H1 (cell line): Measurements from ENCODE around the gene NHLRC2. TPM values are rescaled to one million over a fixed set of nuclear protein-coding genes. Genes with fewer than 3 reads are reported as not detected.

Experiments used
- CTCF ChIA-PET: fragments of 300-600 bp; sonication (Branson Sonifier 250); formaldehyde crosslinking; loops from one replicate; lab custom pipeline; 2021; ENCODE audit not compliant: partially characterized antibody; lab: Charles Lee
- POLR2A ChIA-PET: fragments of 300-600 bp; sonication (Branson Sonifier 250); formaldehyde crosslinking; loops from one replicate; lab custom pipeline; 2021; ENCODE audit warnings: inconsistent platforms; ENCODE audit not compliant: partially characterized antibody; lab: Charles Lee
- DNase-seq, 2 experiments: peaks; one replicate each; pipeline versions ENCODE4 v3.0.0 to v3.0.0-alpha.2; 2010 to 2022; ENCODE audit warnings: low spot score in 2 of 2, low read depth in 1 of 2, mixed read lengths in 1 of 2
- FAIRE-seq: peaks from 2 replicates; lab custom pipeline; 2011; peaks lifted over from hg19 to GRCh38; lab: Jason Lieb, UNC
- H2AFZ ChIP-seq: 2 replicates; pipeline ENCODE4 v1.8.1; 2012; ENCODE audit warnings: low read length, inconsistent platforms
- H2AK5ac ChIP-seq: 2 replicates; pipeline ENCODE4 v1.6.1; 2013; ENCODE audit warnings: low read depth, low read length
- H2BK120ac ChIP-seq: replicated peaks from 2 replicates; pipeline ENCODE3; 2013; ENCODE audit warnings: low read depth, low read length, inconsistent platforms
- H2BK12ac ChIP-seq: 2 replicates; pipeline ENCODE4 v1.6.1; 2013; ENCODE audit warnings: low read depth, low read length
- H2BK15ac ChIP-seq: 2 replicates; pipeline ENCODE4 v1.6.1; 2013; ENCODE audit warnings: low read length
- H2BK20ac ChIP-seq: 2 replicates; pipeline ENCODE4 v1.6.1; 2013; ENCODE audit warnings: low read length
- H2BK5ac ChIP-seq: 2 replicates; pipeline ENCODE4 v1.6.1; 2013; ENCODE audit warnings: low read depth, low read length
- H3K14ac ChIP-seq: 2 replicates; pipeline ENCODE4 v1.6.1; 2013; ENCODE audit warnings: inconsistent platforms; ENCODE audit not compliant: insufficient read length
- H3K18ac ChIP-seq: 2 replicates; pipeline ENCODE4 v1.6.1; 2013; ENCODE audit warnings: low read length; ENCODE audit errors: extremely low read depth
- H3K23ac ChIP-seq: 2 replicates; pipeline ENCODE4 v1.6.1; 2013; ENCODE audit warnings: inconsistent platforms; ENCODE audit not compliant: insufficient read length
- H3K23me2 ChIP-seq: 2 replicates; pipeline ENCODE4 v1.6.1; 2013; ENCODE audit warnings: low read depth, low read length
- H3K27ac ChIP-seq: 2 replicates; pipeline ENCODE4 v1.6.1; 2011; ENCODE audit warnings: low read depth, low read length, inconsistent platforms
- H3K27me3 ChIP-seq, 4 experiments: replicated peaks in 1 of 4; 1 replicate in 1 of 4; 2 replicates in 3 of 4; pipeline versions ENCODE4 v1.6.1 to v1.8.1; 2011 to 2013; ENCODE audit warnings: low read length in 3 of 4, mild to moderate bottlenecking in 3 of 4, inconsistent platforms in 2 of 4, mixed read lengths in 2 of 4, moderate library complexity in 1 of 4; ENCODE audit not compliant: control insufficient read depth in 3 of 4, insufficient read depth in 3 of 4; ENCODE audit errors: extremely low read depth in 1 of 4
- H3K36me3 ChIP-seq, 4 experiments: 2 replicates each; pipeline versions ENCODE4 v1.6.1 to v1.8.1; 2011 to 2013; ENCODE audit warnings: mild to moderate bottlenecking in 4 of 4, low read length in 3 of 4, moderate library complexity in 2 of 4, control low read depth in 1 of 4, inconsistent platforms in 1 of 4; ENCODE audit not compliant: insufficient read depth in 4 of 4, control insufficient read depth in 2 of 4
- H3K4ac ChIP-seq: replicated peaks from 2 replicates; pipeline ENCODE3; 2013; ENCODE audit warnings: low read length, low read depth, mixed read lengths, inconsistent platforms; ENCODE audit not compliant: insufficient read length
- H3K4me1 ChIP-seq, 4 experiments: replicated peaks in 1 of 4; 1 replicate in 1 of 4; 2 replicates in 3 of 4; pipeline versions ENCODE4 v1.6.1 to v1.8.1; 2011 to 2013; ENCODE audit warnings: low read length in 3 of 4, inconsistent platforms in 2 of 4, mixed read lengths in 1 of 4; ENCODE audit not compliant: insufficient read depth in 4 of 4, control insufficient read depth in 3 of 4
- H3K4me2 ChIP-seq, 2 experiments: 2 replicates each; pipeline versions ENCODE4 v1.6.1 to v1.8.1; 2011 to 2013; ENCODE audit warnings: low read depth in 2 of 2, low read length in 2 of 2, control low read depth in 1 of 2, inconsistent platforms in 1 of 2, mild to moderate bottlenecking in 1 of 2; ENCODE audit not compliant: insufficient read depth in 1 of 2
- H3K4me3 ChIP-seq, 4 experiments: fragments of 200-600, 300-600 bp in 1 of 4; sonication (generic), shearing (Covaris generic), sonication (Bioruptor Twin) in 1 of 4; 2 replicates each; pipeline versions ENCODE4 v1.5.1 to v1.8.1; 2011 to 2016; ENCODE audit warnings: low read length in 4 of 4, low read depth in 3 of 4, control low read depth in 2 of 4, inconsistent platforms in 2 of 4, mild to moderate bottlenecking in 2 of 4, mixed read lengths in 1 of 4, moderate library complexity in 1 of 4; ENCODE audit not compliant: insufficient read depth in 2 of 4; ENCODE audit errors: extremely low read depth in 1 of 4
- H3K56ac ChIP-seq: replicated peaks from 2 replicates; pipeline ENCODE3; 2013; ENCODE audit warnings: low read depth, mild to moderate bottlenecking, mixed read lengths, low read length, inconsistent platforms; ENCODE audit not compliant: insufficient read length
- H3K79me1 ChIP-seq: 2 replicates; pipeline ENCODE4 v1.6.1; 2013; ENCODE audit warnings: low read depth, low read length, control low read depth
- H3K79me2 ChIP-seq, 2 experiments: 2 replicates each; pipeline versions ENCODE4 v1.6.1 to v1.8.1; 2012 to 2013; ENCODE audit warnings: low read length in 2 of 2, mild to moderate bottlenecking in 2 of 2, inconsistent platforms in 1 of 2; ENCODE audit not compliant: insufficient read depth in 2 of 2, control insufficient read depth in 1 of 2
- H3K9ac ChIP-seq, 4 experiments: replicated peaks in 1 of 4; 1 replicate in 1 of 4; 2 replicates in 3 of 4; pipeline versions ENCODE4 v1.6.1 to v1.8.1; 2011 to 2013; ENCODE audit warnings: low read depth in 3 of 4, low read length in 3 of 4, control low read depth in 2 of 4, mild to moderate bottlenecking in 2 of 4, moderate library complexity in 2 of 4, inconsistent platforms in 1 of 4; ENCODE audit errors: extremely low read depth in 1 of 4
- H3K9me3 ChIP-seq, 2 experiments: 2 replicates each; pipeline versions ENCODE4 v1.6.1 to v1.8.1; 2012 to 2013; ENCODE audit warnings: mild to moderate bottlenecking in 2 of 2, moderate library complexity in 2 of 2, control low read depth in 1 of 2, inconsistent platforms in 1 of 2, low read depth in 1 of 2, low read length in 1 of 2, mixed read lengths in 1 of 2; ENCODE audit not compliant: insufficient read depth in 2 of 2
- H4K20me1 ChIP-seq, 2 experiments: replicated peaks in 1 of 2; 2 replicates each; pipeline versions ENCODE3 to v1.8.1; 2011 to 2013; ENCODE audit warnings: inconsistent platforms in 2 of 2, low read length in 2 of 2, mild to moderate bottlenecking in 1 of 2; ENCODE audit not compliant: insufficient read depth in 2 of 2, control insufficient read depth in 1 of 2
- H4K5ac ChIP-seq: 2 replicates; pipeline ENCODE4 v1.6.1; 2013; ENCODE audit warnings: low read length, low read depth, mixed read lengths, inconsistent platforms; ENCODE audit not compliant: insufficient read length
- H4K8ac ChIP-seq: 2 replicates; pipeline ENCODE4 v1.8.0; 2013; ENCODE audit warnings: mild to moderate bottlenecking, moderate library complexity, low read length, inconsistent platforms; ENCODE audit not compliant: insufficient read depth; ENCODE audit errors: extremely low read depth
- H4K91ac ChIP-seq: replicated peaks from 2 replicates; pipeline ENCODE3; 2013; ENCODE audit warnings: low read length, mixed read lengths, inconsistent platforms; ENCODE audit not compliant: insufficient read length
- BCL11A ChIP-seq, 2 experiments: IDR thresholded peaks; one replicate each; pipeline ENCODE4 v1.6.1; 2011; ENCODE audit warnings: low read depth in 2 of 2, low read length in 2 of 2, mild to moderate bottlenecking in 2 of 2
- EP300 ChIP-seq, 2 experiments: IDR thresholded peaks; 1 replicate in 1 of 2; 2 replicates in 1 of 2; pipeline ENCODE4 v1.6.1; 2011 to 2012; ENCODE audit warnings: low read depth in 2 of 2, low read length in 2 of 2, mild to moderate bottlenecking in 2 of 2, borderline replicate concordance in 1 of 2, inconsistent platforms in 1 of 2, moderate library complexity in 1 of 2
- RFX5 ChIP-seq: IDR thresholded peaks from 2 replicates; pipeline ENCODE4 v1.6.1; 2011; ENCODE audit warnings: low read depth, low read length, improper control_type of control experiment, borderline replicate concordance
- RNF2 ChIP-seq: fragments of 200-900, 300-1000 bp; sonication (generic); IDR thresholded peaks from 2 replicates; pipeline ENCODE4 v1.7.1; 2016; ENCODE audit warnings: borderline replicate concordance, low read depth, mild to moderate bottlenecking, antibody characterized with exemption, low read length; ENCODE audit not compliant: poor library complexity, severe bottlenecking; ENCODE audit errors: missing control alignments
- SIN3A ChIP-seq, 2 experiments: IDR thresholded peaks in 1 of 2; conservative IDR thresholded peaks in 1 of 2; 2 replicates each; pipeline ENCODE4 v1.6.1; 2011 to 2012; ENCODE audit warnings: low read length in 2 of 2, improper control_type of control experiment in 1 of 2, low read depth in 1 of 2, mild to moderate bottlenecking in 1 of 2
- SIRT6 ChIP-seq: IDR thresholded peaks from one replicate; pipeline ENCODE4 v1.7.1; 2012; ENCODE audit warnings: low read length, inconsistent platforms
- SIX5 ChIP-seq: IDR thresholded peaks from 2 replicates; pipeline ENCODE4 v1.6.1; 2011; ENCODE audit warnings: mild to moderate bottlenecking, low read depth, low read length
- YY1 ChIP-seq: IDR thresholded peaks from 2 replicates; pipeline ENCODE4 v1.6.1; 2011; ENCODE audit warnings: low read depth, mild to moderate bottlenecking, low read length
- whole genome bisulfite sequencing, 2 experiments: shearing (Covaris generic) in 1 of 2; methylation state at CpG; one replicate each; pipeline versions ENCODE4 v1.1.6 to v1.1.7; 2013 to 2015; ENCODE audit warnings: low lambda C conversion rate in 2 of 2, mixed read lengths in 2 of 2, inconsistent platforms in 1 of 2, low coverage in 1 of 2, missing lambda C conversion rate in 1 of 2; ENCODE audit not compliant: insufficient replicate concordance in 2 of 2, insufficient coverage in 1 of 2, insufficient read length in 1 of 2; ENCODE audit errors: extremely low coverage in 1 of 2, missing lambda C conversion rate in 1 of 2; 5-methylcytosine and 5-hydroxymethylcytosine counted together
- polyA plus RNA-seq, 7 experiments: library from polyadenylated mRNA; depleted of rRNA in 3 of 7; stranded (reverse) in 5 of 7; unstranded in 2 of 7; fragments of >200 nt in 5 of 7; fragments of 200-250 nt in 2 of 7; gene quantifications; 1 replicate in 5 of 7; 2 replicates in 1 of 7; 4 replicates in 1 of 7; pipeline versions ENCODE4 v1.2.1 to v1.2.3, GENCODE V29; 2011 to 2013; ENCODE audit warnings: missing spikeins in 2 of 7, mixed read lengths in 2 of 7
- total RNA-seq: library from RNA; stranded (reverse); fragmentation: NEBNext Ultra II Directional; extraction: Animal tissue kit (Norgen Biotek cat#: 25700); gene quantifications from 2 replicates; pipeline ENCODE4 v1.2.1, GENCODE V29; 2021

The NHLRC2 gene
- total and polyA plus RNA-seq, 2 of the 8 experiments (the other 6 are each of a cell fraction or from before 2014, with no cell fraction given) = 4.9 to 25.6 TPM

- DNase-seq = no peak
- peaks cover 0 to 3% of the 10 kb centered on the region in 2 experiments for H4K20me1 ChIP-seq
- no peak overlapping the region for H4K5ac ChIP-seq
- no peak overlapping the region for H2BK5ac ChIP-seq
- H3K9ac ChIP-seq = no peak overlapping the region
- no peaks in the 10 kb centered on the region for H3K9me3 ChIP-seq
- H3K4me1 ChIP-seq = no peaks in the 10 kb centered on the region
- H3K18ac ChIP-seq = no peak overlapping the region
- H2BK12ac ChIP-seq = no peak overlapping the region
- H3K4ac ChIP-seq = no peak overlapping the region
- H3K27ac ChIP-seq = no peak overlapping the region
- no peak overlapping the region for H2BK20ac ChIP-seq
- CTCF ChIA-PET = interaction anchor here (1.7 kb wide), 1 partner anchor 205 kb away, joined by 5 read pairs; no protein-coding TSS in a partner anchor
- no peak overlapping the region for H2AK5ac ChIP-seq
- FAIRE-seq = no peak
- no peak overlapping the region for H3K56ac ChIP-seq
- TF ChIP-seq BCL11A (IDR thresholded peaks at IDR 0.05; ENCODE audit: low read depth in 2 of 2, low read length in 2 of 2) (no peak), RFX5 (no peak), RNF2 (no peak), SIX5 (no peak), EP300 (IDR thresholded peaks at IDR 0.05; ENCODE audit: borderline replicate concordance in 1 of 2, low read depth in 2 of 2, low read length in 2 of 2) (no peak), SIN3A (conservative IDR thresholded peaks at IDR 0.05 in 1 of 2, IDR thresholded peaks at IDR 0.05 in 1 of 2; ENCODE audit: low read depth in 1 of 2, low read length in 2 of 2) (no peak), YY1 (no peak), SIRT6 (no peak)
- no peak overlapping the region for H2BK120ac ChIP-seq
- no peak overlapping the region for H3K4me3 ChIP-seq
- no peak overlapping the region for H3K14ac ChIP-seq
- WGBS, 2 experiments = 100% methylated on average over 1 of the region's 1 CpG; no CpG with 5 or more reads in 1 of the 2 experiments
- no peak overlapping the region for H4K8ac ChIP-seq
- no peak overlapping the region for H3K23ac ChIP-seq
- no peaks in the 10 kb centered on the region for H3K79me2 ChIP-seq
- H2BK15ac ChIP-seq = no peak overlapping the region
- no peaks in the 10 kb centered on the region for H3K27me3 ChIP-seq
- H4K91ac ChIP-seq = no peak overlapping the region
- H3K4me2 ChIP-seq = no peak overlapping the region
- H3K79me1 ChIP-seq = no peaks in the 10 kb centered on the region
- no peaks in the 10 kb centered on the region for H3K23me2 ChIP-seq
- peaks cover 3 to 71% (median 27%) of the 10 kb centered on the region in 4 experiments; a peak in 7 of 8 replicates for H3K36me3 ChIP-seq
- no peak overlapping the region for H2AFZ ChIP-seq
- POLR2A ChIA-PET = no interaction called here
Measured at GRCh38 chr10:113905756-113906155, 51.3 kb downstream of the NHLRC2 start.
